SK-N-SH (cell line): Measurements from ENCODE around the gene RCOR1. TPM values are rescaled to one million over a fixed set of nuclear protein-coding genes. Genes with fewer than 3 reads are reported as not detected.
A peak's percentile ranks its signal among the peaks of the same experiment; 100 is the strongest.

ENCODE experiments used
- CTCF ChIA-PET: fragments of 300-600, 350-600 bp; formaldehyde crosslinking; extraction: SDS; loops from one replicate; lab custom pipeline; 2021; lab: Yijun Ruan, JAX
- POLR2A ChIA-PET: fragments of 350-600 bp; sonication (Branson Sonifier 250); formaldehyde crosslinking; extraction: SDS; loops from one replicate; lab custom pipeline; 2020; ENCODE audit warnings: antibody characterized with exemption, inconsistent platforms; lab: Yijun Ruan, JAX
- DNase-seq: peaks from one replicate; pipeline ENCODE4 v3.0.0; 2012
- H2AFZ ChIP-seq: fragments of 200-600 bp; sonication (generic); 2 replicates; pipeline ENCODE4 v1.8.1; 2016; ENCODE audit warnings: antibody characterized with exemption, mild to moderate bottlenecking, low read depth
- H3F3A ChIP-seq: fragments of 200-600 bp; sonication (generic); replicated peaks from 2 replicates; pipeline ENCODE3; 2016; ENCODE audit warnings: antibody characterized with exemption, mild to moderate bottlenecking; ENCODE audit not compliant: insufficient read depth
- H3K27ac ChIP-seq, 2 experiments: fragments of 200-500 bp in 1 of 2; fragments of 200-600 bp in 1 of 2; sonication (Bioruptor generic) in 1 of 2; sonication (generic), shearing (Covaris generic) in 1 of 2; 2 replicates each; pipeline versions ENCODE4 v1.5.1 to v1.6.1; 2014 to 2016; ENCODE audit warnings: low read depth in 2 of 2, inconsistent platforms in 1 of 2, low read length in 1 of 2, mild to moderate bottlenecking in 1 of 2, mixed read lengths in 1 of 2
- H3K27me3 ChIP-seq: fragments of 200-600 bp; sonication (generic), shearing (Covaris generic); 2 replicates; pipeline ENCODE4 v1.6.1; 2016; ENCODE audit warnings: mixed run types; ENCODE audit not compliant: insufficient read depth
- H3K36me3 ChIP-seq, 2 experiments: fragments of 200-500 bp in 1 of 2; fragments of 200-600 bp in 1 of 2; sonication (Bioruptor generic) in 1 of 2; sonication (generic) in 1 of 2; replicated peaks in 1 of 2; 2 replicates each; pipeline versions ENCODE3 to v1.5.1; 2014 to 2016; ENCODE audit warnings: low read length in 1 of 2, mild to moderate bottlenecking in 1 of 2; ENCODE audit not compliant: insufficient read depth in 2 of 2, control insufficient read depth in 1 of 2
- H3K4me1 ChIP-seq, 2 experiments: fragments of 200-500 bp in 1 of 2; fragments of 200-600 bp in 1 of 2; sonication (Bioruptor generic) in 1 of 2; sonication (generic), shearing (Covaris generic) in 1 of 2; 2 replicates each; pipeline versions ENCODE4 v1.5.1 to v1.6.1; 2014 to 2016; ENCODE audit warnings: low read depth in 1 of 2, low read length in 1 of 2, mixed run types in 1 of 2; ENCODE audit not compliant: insufficient read depth in 2 of 2, control insufficient read depth in 1 of 2
- H3K4me2 ChIP-seq: fragments of 200-600 bp; sonication (generic), shearing (Covaris generic); 2 replicates; pipeline ENCODE4 v1.6.1; 2017; ENCODE audit warnings: mixed run types
- H3K4me3 ChIP-seq, 2 experiments: fragments of 200-500 bp in 1 of 2; fragments of 200-600 bp in 1 of 2; sonication (Bioruptor generic) in 1 of 2; sonication (generic), shearing (Covaris generic) in 1 of 2; 2 replicates each; pipeline versions ENCODE4 v1.5.1 to v1.8.1; 2014 to 2016; ENCODE audit warnings: low read depth in 2 of 2, inconsistent platforms in 1 of 2, low read length in 1 of 2, mild to moderate bottlenecking in 1 of 2, mixed read lengths in 1 of 2, moderate library complexity in 1 of 2
- H3K79me2 ChIP-seq: fragments of 200-600 bp; sonication (generic); 2 replicates; pipeline ENCODE4 v1.8.1; 2017; ENCODE audit warnings: mild to moderate bottlenecking; ENCODE audit not compliant: insufficient read depth
- H3K9ac ChIP-seq: fragments of 200-600 bp; sonication (generic); 2 replicates; pipeline ENCODE4 v1.6.1; 2017; ENCODE audit warnings: mixed run types
- H3K9me2 ChIP-seq: fragments of 200-600 bp; sonication (generic); 2 replicates; pipeline ENCODE4 v1.6.1; 2017; ENCODE audit warnings: mixed run types
- H3K9me3 ChIP-seq: fragments of 200-600 bp; sonication (generic); 2 replicates; pipeline ENCODE4 v1.6.1; 2017; ENCODE audit warnings: mixed run types, mild to moderate bottlenecking, moderate library complexity
- H4K20me1 ChIP-seq: fragments of 200-600 bp; sonication (generic); 2 replicates; pipeline ENCODE4 v1.6.1; 2017; ENCODE audit warnings: mild to moderate bottlenecking, mixed run types; ENCODE audit not compliant: insufficient read depth
- FOXM1 ChIP-seq: IDR thresholded peaks from 2 replicates; pipeline ENCODE4 v1.4.0; 2012; ENCODE audit warnings: low read depth, mild to moderate bottlenecking
- GATA2 ChIP-seq: sonication (generic); formaldehyde crosslinking; IDR thresholded peaks from 2 replicates; pipeline ENCODE4 v1.5.0; 2020; ENCODE audit warnings: mild to moderate bottlenecking, missing genetic modification reagents
- MEF2A ChIP-seq: IDR thresholded peaks from 2 replicates; pipeline ENCODE4 v1.4.0; 2012; ENCODE audit warnings: low read depth, borderline replicate concordance
- MXI1 ChIP-seq: IDR thresholded peaks from 2 replicates; pipeline ENCODE4 v1.6.1; 2012; ENCODE audit warnings: mild to moderate bottlenecking, low read depth, low read length, improper control_type of control experiment
- NRF1 ChIP-seq: IDR thresholded peaks from 2 replicates; pipeline ENCODE4 v1.6.1; 2012; ENCODE audit warnings: low read depth, mild to moderate bottlenecking, low read length
- POLR2AphosphoS5 ChIP-seq: IDR thresholded peaks from 2 replicates; pipeline ENCODE4 v1.6.1; 2012; ENCODE audit warnings: low read depth, low read length
- SMC3 ChIP-seq: IDR thresholded peaks from 2 replicates; pipeline ENCODE4 v1.6.1; 2012; ENCODE audit warnings: low read depth, low read length, improper control_type of control experiment
- TAF1 ChIP-seq: IDR thresholded peaks from 2 replicates; pipeline ENCODE4 v1.6.1; 2012; ENCODE audit warnings: low read depth, mild to moderate bottlenecking, low read length, moderate library complexity, borderline replicate concordance
- TCF12 ChIP-seq: IDR thresholded peaks from 2 replicates; pipeline ENCODE4 v1.4.0; 2012
- TEAD4 ChIP-seq: IDR thresholded peaks from 2 replicates; pipeline ENCODE4 v1.4.0; 2012; ENCODE audit warnings: mild to moderate bottlenecking, borderline replicate concordance; ENCODE audit not compliant: insufficient read depth
- YY1 ChIP-seq: IDR thresholded peaks from 2 replicates; pipeline ENCODE4 v1.4.0; 2012; ENCODE audit warnings: low read depth, mild to moderate bottlenecking
- WGBS: methylation state at CpG from one replicate; pipeline ENCODE4 v1.1.6; 2017; ENCODE audit warnings: low lambda C conversion rate; 5-methylcytosine and 5-hydroxymethylcytosine counted together
- polyA plus RNA-seq, 3 experiments: library from polyadenylated mRNA; depleted of rRNA; stranded (reverse); fragments of >200 nt; gene quantifications; 2 replicates each; pipeline ENCODE4 v1.2.3, GENCODE V29; 2012
- TF ChIP-seq, protein P1 (sequence below): IDR thresholded peaks from 2 replicates; pipeline ENCODE4 v1.4.0; 2012; ENCODE audit warnings: low read depth, borderline replicate concordance
- TF ChIP-seq, protein P2 (sequence below): fragments of 200-600 bp; sonication (generic); IDR thresholded peaks from 2 replicates; pipeline ENCODE4 v1.6.1; 2017; ENCODE audit warnings: antibody characterized with exemption, mild to moderate bottlenecking, moderate library complexity

The RCOR1 gene
- polyA plus RNA-seq, 1 of the 3 experiments (the other 2 are of a cell fraction) = 8.5 TPM

DNA sequence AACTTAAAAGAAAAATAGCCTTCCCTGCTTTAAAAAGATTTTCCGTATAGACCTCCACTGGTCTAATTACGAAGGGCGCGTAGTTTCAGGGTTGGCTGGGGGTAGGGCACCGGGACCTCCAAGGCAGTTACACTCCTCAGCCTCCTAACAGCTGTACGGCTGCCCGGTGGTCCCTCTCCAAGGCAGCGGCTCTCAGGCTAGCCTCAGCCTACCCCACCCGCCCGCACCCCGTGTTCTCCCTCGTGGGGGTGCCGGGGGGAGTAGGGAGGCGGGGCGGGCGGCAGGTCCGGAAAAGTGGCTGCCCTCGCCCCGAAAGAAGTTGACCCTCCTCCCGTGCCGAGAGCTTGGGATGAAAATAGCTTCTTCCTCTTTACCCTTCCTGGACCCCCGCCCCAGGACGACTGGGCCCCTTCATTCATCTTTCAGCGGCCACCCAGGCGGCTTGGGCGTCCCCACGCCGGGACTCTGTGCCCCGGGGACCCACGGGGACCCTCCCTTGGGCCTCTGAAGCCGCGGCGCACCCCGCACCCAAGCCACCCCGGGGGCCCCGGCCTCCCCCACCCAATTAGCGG, 991 bp upstream of the RCOR1 start:
- TF ChIP-seq GATA2 (CRISPR knock-in tag) (no peak), MXI1 (0 out of 2 replicates have a peak, but pooled peaks have one; percentile 2), FOXM1 (no peak), NRF1 (no peak), POLR2AphosphoS5 (no peak)
- TF ChIP-seq, all 33 proteins: peak for 1
- peaks cover 6 to 11% of the 10 kb centered on the region in 2 experiments for H3K4me1 ChIP-seq
- no peaks in the 10 kb centered on the region for H3K27me3 ChIP-seq
- peaks cover 0 to 10% of the 10 kb centered on the region in 2 experiments for H3K36me3 ChIP-seq
- WGBS = 3% methylated on average over 14 of the region's 37 CpGs
- H3K27ac ChIP-seq = peak overlapping the region; percentile 98 to 99
- H3K4me3 ChIP-seq = peak overlapping the region; percentile 75 to 94
- peak overlapping the region; percentile 85 for H2AFZ ChIP-seq
- H3K9me3 ChIP-seq = no peaks in the 10 kb centered on the region
- H3K79me2 ChIP-seq = peaks cover 46% of the 10 kb centered on the region
- CTCF ChIA-PET = interaction anchor here (1.3 to 1.6 kb wide), 2 partner anchors 31 to 67 kb away, joined by 4 to 7 read pairs; no protein-coding TSS in a partner anchor
- POLR2A ChIA-PET = interaction anchor here (0.8 to 1.3 kb wide), 4 partner anchors 15 to 68 kb away, joined by 3 to 4 read pairs (median 3); no protein-coding TSS in a partner anchor
- no peaks in the 10 kb centered on the region for H3K9me2 ChIP-seq
- DNase-seq = peak; percentile 67
- peak overlapping the region; percentile 99 for H3K9ac ChIP-seq
- peaks cover 9% of the 10 kb centered on the region for H3F3A ChIP-seq
- H3K4me2 ChIP-seq = peak overlapping the region; percentile 87
- H4K20me1 ChIP-seq = peaks cover 24% of the 10 kb centered on the region

DNA sequence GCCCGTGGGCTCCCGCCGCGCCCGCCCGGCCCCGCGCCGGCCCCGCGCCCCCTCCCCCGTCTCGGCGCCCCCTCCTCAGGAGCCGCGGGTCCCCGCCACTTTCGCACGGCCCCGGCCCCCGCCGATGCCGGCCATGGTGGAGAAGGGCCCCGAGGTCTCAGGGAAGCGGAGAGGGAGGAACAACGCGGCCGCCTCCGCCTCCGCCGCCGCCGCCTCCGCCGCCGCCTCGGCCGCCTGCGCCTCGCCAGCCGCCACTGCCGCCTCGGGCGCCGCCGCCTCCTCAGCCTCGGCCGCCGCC, 263 bp downstream of the RCOR1 start:
- no peaks in the 10 kb centered on the region for H3K9me3 ChIP-seq
- peaks cover 24% of the 10 kb centered on the region for H4K20me1 ChIP-seq
- no peak for DNase-seq
- ChIA-PET CTCF (interaction anchor here (2.9 kb wide), 1 partner anchor 69 kb away, joined by 26 read pairs; no protein-coding TSS in a partner anchor), POLR2A (no interaction called here)
- peak overlapping the region; percentile 72 to 86; a peak in 3 of 4 replicates for H3K27ac ChIP-seq
- peaks cover 9% of the 10 kb centered on the region for H3F3A ChIP-seq
- H3K36me3 ChIP-seq = peaks cover 0 to 10% of the 10 kb centered on the region in 2 experiments
- no peaks in the 10 kb centered on the region for H3K27me3 ChIP-seq
- H3K79me2 ChIP-seq = peaks cover 59% of the 10 kb centered on the region
- peak overlapping the region; percentile 95; the same call in 1 of the 2 replicates for H3K4me2 ChIP-seq
- TF ChIP-seq, protein P1, sequence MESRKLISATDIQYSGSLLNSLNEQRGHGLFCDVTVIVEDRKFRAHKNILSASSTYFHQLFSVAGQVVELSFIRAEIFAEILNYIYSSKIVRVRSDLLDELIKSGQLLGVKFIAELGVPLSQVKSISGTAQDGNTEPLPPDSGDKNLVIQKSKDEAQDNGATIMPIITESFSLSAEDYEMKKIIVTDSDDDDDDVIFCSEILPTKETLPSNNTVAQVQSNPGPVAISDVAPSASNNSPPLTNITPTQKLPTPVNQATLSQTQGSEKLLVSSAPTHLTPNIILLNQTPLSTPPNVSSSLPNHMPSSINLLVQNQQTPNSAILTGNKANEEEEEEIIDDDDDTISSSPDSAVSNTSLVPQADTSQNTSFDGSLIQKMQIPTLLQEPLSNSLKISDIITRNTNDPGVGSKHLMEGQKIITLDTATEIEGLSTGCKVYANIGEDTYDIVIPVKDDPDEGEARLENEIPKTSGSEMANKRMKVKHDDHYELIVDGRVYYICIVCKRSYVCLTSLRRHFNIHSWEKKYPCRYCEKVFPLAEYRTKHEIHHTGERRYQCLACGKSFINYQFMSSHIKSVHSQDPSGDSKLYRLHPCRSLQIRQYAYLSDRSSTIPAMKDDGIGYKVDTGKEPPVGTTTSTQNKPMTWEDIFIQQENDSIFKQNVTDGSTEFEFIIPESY = no peak
- TF ChIP-seq MEF2A = no peak
- TF ChIP-seq, protein P2, sequence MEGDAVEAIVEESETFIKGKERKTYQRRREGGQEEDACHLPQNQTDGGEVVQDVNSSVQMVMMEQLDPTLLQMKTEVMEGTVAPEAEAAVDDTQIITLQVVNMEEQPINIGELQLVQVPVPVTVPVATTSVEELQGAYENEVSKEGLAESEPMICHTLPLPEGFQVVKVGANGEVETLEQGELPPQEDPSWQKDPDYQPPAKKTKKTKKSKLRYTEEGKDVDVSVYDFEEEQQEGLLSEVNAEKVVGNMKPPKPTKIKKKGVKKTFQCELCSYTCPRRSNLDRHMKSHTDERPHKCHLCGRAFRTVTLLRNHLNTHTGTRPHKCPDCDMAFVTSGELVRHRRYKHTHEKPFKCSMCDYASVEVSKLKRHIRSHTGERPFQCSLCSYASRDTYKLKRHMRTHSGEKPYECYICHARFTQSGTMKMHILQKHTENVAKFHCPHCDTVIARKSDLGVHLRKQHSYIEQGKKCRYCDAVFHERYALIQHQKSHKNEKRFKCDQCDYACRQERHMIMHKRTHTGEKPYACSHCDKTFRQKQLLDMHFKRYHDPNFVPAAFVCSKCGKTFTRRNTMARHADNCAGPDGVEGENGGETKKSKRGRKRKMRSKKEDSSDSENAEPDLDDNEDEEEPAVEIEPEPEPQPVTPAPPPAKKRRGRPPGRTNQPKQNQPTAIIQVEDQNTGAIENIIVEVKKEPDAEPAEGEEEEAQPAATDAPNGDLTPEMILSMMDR = no peak
- TF ChIP-seq TCF12 = no peak
- TF ChIP-seq FOXM1 = no peak
- no peak for TF ChIP-seq TAF1
- no peak for TF ChIP-seq YY1
- no peak for TF ChIP-seq TEAD4
- TF ChIP-seq SMC3 = no peak
- no peak for TF ChIP-seq GATA2 (CRISPR knock-in tag)
- peaks cover 6 to 11% of the 10 kb centered on the region in 2 experiments for H3K4me1 ChIP-seq
- peak overlapping the region; percentile 76 for H3K9ac ChIP-seq
- peak overlapping the region; percentile 70 to 83; a peak in 3 of 4 replicates for H3K4me3 ChIP-seq
- H3K9me2 ChIP-seq = no peaks in the 10 kb centered on the region
- 0% methylated on average over 3 of the region's 49 CpGs for WGBS
- H2AFZ ChIP-seq = no peak overlapping the region
